ENCODE results near the gene SCARF2.
"Not testable (repeated sequence)": the region's sequence is repeated elsewhere in the genome, so short reads cannot be mapped to it uniquely, and the experiment has no call there.

SCARF2 gene

DNA sequence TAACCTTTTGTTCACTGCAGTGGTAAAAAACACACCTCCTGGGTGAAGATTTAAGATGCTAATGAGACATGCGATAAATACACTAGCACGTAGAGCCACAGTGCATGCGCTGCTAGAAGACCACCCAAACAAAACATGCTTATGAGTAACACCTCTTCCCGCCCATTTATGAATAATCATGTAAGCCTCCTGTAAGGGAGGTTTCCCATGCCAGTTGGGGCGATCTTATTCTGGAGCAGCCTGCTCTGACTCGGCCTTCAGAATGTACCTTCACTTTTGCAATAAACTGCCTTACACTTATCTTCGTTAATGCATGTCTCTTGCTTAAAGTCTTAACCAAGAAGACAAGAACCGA, 18.1 kb upstream of the SCARF2 start:
- Mint-ChIP-seq H3K27ac (no peak overlapping the region), H3K4me3 (no peak overlapping the region), H3K4me1 (peaks cover 18% of the 10 kb centered on the region), H3K27me3 (no peaks in the 10 kb centered on the region), H3K36me3 (peaks cover 55% of the 10 kb centered on the region), H3K9me3 (no peaks in the 10 kb centered on the region)
- DNase-seq, result no peak
- CTCF ChIA-PET, result interaction anchor here (1.0 to 4.6 kb wide), 7 partner anchors 8 to 61 kb away, joined by 3 to 47 read pairs (median 6); no protein-coding TSS in a partner anchor

DNA sequence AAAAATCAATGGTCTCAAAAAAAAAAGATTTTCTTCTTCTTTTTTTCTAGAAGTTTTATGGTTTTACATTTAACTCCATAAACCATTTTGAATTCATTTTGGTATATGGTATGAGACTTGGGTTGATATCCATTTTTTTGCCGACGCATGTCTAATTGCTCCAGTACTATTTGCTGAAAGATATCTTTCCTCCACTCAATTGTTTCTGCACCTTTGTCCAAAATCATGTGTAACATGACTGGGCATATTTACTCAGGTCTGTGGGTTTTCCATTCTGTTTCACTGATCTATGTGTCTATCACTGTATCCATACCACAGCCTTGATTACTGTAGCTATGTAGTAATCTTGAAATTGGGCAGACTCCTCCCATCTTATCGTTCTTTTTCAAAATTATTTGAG, 15.6 kb upstream of the SCARF2 start:
- no peak overlapping the region for H3K4me3 Mint-ChIP-seq
- no peaks in the 10 kb centered on the region for H3K9me3 Mint-ChIP-seq
- no peak for DNase-seq
- peaks cover 50% of the 10 kb centered on the region for H3K36me3 Mint-ChIP-seq
- peaks cover 12% of the 10 kb centered on the region for H3K4me1 Mint-ChIP-seq
- H3K27ac Mint-ChIP-seq, result no peak overlapping the region
- H3K27me3 Mint-ChIP-seq, result no peaks in the 10 kb centered on the region
- CTCF ChIA-PET, result interaction anchor here (1.9 to 4.6 kb wide), 3 partner anchors 11 to 35 kb away, joined by 6 to 47 read pairs (median 13); no protein-coding TSS in a partner anchor

GRCh38 chr22:20451920-20452319, 14.3 kb upstream of the SCARF2 start:
- H3K27me3 Mint-ChIP-seq, result no peaks in the 10 kb centered on the region
- H3K27ac Mint-ChIP-seq, result no peak overlapping the region
- H3K4me1 Mint-ChIP-seq, result peaks cover 11% of the 10 kb centered on the region
- CTCF ChIA-PET, result no interaction called here
- H3K9me3 Mint-ChIP-seq, result no peaks in the 10 kb centered on the region
- H3K36me3 Mint-ChIP-seq, result peaks cover 42% of the 10 kb centered on the region
- no peak overlapping the region for H3K4me3 Mint-ChIP-seq
- DNase-seq, result no peak

GRCh38 chr22:20451129-20451778, 13.6 kb upstream of the SCARF2 start:
- H3K4me3 Mint-ChIP-seq, H3K27ac Mint-ChIP-seq, H3K27me3 Mint-ChIP-seq, CTCF ChIA-PET, DNase-seq, H3K9me3 Mint-ChIP-seq, H3K4me1 Mint-ChIP-seq: not testable (repeated sequence)
- H3K36me3 Mint-ChIP-seq, result peaks cover 41% of the 10 kb centered on the region

- no peak overlapping the region for H3K4me3 Mint-ChIP-seq
Measured at GRCh38 chr22:20450551-20450906, 12.9 kb upstream of the SCARF2 start.

GRCh38 chr22:20449819-20450550, 12.4 kb upstream of the SCARF2 start:
- CTCF ChIA-PET, result no interaction called here
- Mint-ChIP-seq H3K4me3 (no peak overlapping the region), H3K4me1 (no peaks in the 10 kb centered on the region), H3K27me3 (no peaks in the 10 kb centered on the region), H3K27ac (no peak overlapping the region), H3K36me3 (peaks cover 32% of the 10 kb centered on the region), H3K9me3 (no peaks in the 10 kb centered on the region)
- no peak for DNase-seq

More at GRCh38 chr22:20450551-20450906, 12.9 kb upstream of the SCARF2 start:
- no peak for DNase-seq
- no peak overlapping the region for H3K27ac Mint-ChIP-seq
- H3K27me3 Mint-ChIP-seq, result no peaks in the 10 kb centered on the region
- H3K9me3 Mint-ChIP-seq, result no peaks in the 10 kb centered on the region
- CTCF ChIA-PET, result no interaction called here
- H3K36me3 Mint-ChIP-seq, result peaks cover 37% of the 10 kb centered on the region
- H3K4me1 Mint-ChIP-seq, result no peaks in the 10 kb centered on the region

DNA sequence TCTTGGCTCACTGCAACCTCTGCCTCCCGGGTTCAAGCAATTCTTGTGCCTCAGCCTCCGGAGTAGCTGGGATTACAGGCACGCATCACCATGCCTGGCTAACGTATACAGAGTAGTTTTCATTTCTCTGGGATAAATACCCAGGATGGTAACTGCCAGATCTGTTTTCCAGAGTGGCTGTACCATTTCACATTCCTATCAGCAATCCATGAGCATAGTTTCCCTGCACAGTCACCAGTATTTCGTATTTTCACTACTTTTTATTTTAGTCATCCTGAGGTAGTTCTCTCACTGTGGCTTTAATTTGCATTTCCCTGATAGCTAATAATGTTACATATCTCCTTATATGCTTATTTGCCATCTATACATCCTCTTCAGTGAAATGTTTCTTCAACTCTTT, 11.0 kb upstream of the SCARF2 start:
- no peaks in the 10 kb centered on the region for H3K4me1 Mint-ChIP-seq
- CTCF ChIA-PET, result no interaction called here
- H3K27me3 Mint-ChIP-seq, result no peaks in the 10 kb centered on the region
- H3K36me3 Mint-ChIP-seq, result peaks cover 37% of the 10 kb centered on the region
- no peak overlapping the region for H3K27ac Mint-ChIP-seq
- no peak overlapping the region for H3K4me3 Mint-ChIP-seq
- H3K9me3 Mint-ChIP-seq, result no peaks in the 10 kb centered on the region
- no peak for DNase-seq

GRCh38 chr22:20446383-20446970, 8.9 kb upstream of the SCARF2 start:
- Mint-ChIP-seq H3K27ac (no peak overlapping the region), H3K4me3 (no peak overlapping the region), H3K36me3 (peaks cover 39% of the 10 kb centered on the region), H3K27me3 (no peaks in the 10 kb centered on the region), H3K4me1 (no peaks in the 10 kb centered on the region), H3K9me3 (no peaks in the 10 kb centered on the region)
- CTCF ChIA-PET, result no interaction called here
- no peak for DNase-seq

DNA sequence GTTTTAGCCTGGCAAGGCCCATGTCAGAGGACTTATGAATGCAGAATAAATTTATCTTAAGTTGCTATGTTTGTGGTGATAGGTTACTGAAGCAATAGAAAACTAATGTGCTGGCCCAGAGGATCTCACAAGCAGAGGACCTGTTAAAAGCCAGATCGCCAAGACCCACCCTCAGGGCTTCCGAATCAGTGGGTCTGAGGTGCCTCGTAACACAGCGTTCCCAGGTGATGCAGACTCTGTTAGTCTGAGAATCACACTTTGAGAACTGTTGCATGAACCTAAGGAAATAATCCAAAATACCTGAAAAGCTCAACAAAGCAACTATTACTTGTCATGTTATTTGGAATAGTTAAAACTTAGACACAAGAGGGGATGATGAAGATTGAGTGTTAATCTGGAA, 6.7 kb upstream of the SCARF2 start:
- Mint-ChIP-seq H3K4me3 (no peak overlapping the region), H3K27ac (no peak overlapping the region), H3K4me1 (no peaks in the 10 kb centered on the region), H3K36me3 (peaks cover 33% of the 10 kb centered on the region), H3K27me3 (peaks cover 12% of the 10 kb centered on the region), H3K9me3 (no peaks in the 10 kb centered on the region)
- CTCF ChIA-PET, result interaction anchor here (1.5 kb wide), 1 partner anchor 12 kb away, joined by 3 read pairs; no protein-coding TSS in a partner anchor
- DNase-seq, result peak; percentile 1

DNA sequence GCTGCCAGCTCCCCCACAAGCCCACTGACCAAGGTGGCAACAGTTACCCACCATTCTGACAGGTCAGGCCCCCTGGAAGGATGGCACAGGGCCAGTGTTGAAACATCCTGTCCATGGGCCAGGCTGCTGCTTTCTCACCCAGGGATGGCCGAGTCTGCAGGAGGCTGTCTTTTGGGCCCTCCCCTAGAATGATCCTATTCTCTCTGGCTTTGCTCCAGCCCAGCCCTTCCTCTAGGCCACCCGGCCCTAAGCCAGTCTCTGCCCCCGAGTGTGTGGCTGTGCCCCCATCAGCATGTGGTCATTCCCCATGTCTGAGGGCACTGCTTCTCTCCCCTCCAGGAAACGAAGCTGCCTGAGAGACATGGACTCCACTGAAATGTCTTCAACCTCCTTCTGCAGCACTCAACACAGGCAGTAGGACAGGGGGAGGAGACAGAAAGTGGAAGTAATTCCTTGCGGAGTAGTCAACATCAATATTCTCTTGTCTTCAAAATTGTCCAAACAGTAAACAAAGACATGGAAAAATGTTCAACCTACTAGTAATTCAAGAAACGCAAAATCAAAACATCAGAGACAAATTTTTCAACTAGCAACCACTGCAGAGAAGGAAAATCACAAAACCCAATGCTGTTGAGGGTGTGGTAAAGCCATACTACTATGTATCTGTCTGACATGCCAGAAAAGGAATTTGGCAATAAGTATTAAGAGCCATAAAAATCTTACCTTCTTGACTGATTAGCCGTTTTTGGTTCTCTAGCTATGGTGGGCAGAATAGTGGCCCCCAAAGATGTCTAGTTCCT, 5.1 kb upstream of the SCARF2 start:
- Mint-ChIP-seq H3K4me1 (no peaks in the 10 kb centered on the region), H3K36me3 (peaks cover 33% of the 10 kb centered on the region), H3K27me3 (peaks cover 28% of the 10 kb centered on the region), H3K27ac (no peak overlapping the region), H3K9me3 (no peaks in the 10 kb centered on the region), H3K4me3 (no peak overlapping the region)
- peak; percentile 18 for DNase-seq
- CTCF ChIA-PET, result no interaction called here

DNA sequence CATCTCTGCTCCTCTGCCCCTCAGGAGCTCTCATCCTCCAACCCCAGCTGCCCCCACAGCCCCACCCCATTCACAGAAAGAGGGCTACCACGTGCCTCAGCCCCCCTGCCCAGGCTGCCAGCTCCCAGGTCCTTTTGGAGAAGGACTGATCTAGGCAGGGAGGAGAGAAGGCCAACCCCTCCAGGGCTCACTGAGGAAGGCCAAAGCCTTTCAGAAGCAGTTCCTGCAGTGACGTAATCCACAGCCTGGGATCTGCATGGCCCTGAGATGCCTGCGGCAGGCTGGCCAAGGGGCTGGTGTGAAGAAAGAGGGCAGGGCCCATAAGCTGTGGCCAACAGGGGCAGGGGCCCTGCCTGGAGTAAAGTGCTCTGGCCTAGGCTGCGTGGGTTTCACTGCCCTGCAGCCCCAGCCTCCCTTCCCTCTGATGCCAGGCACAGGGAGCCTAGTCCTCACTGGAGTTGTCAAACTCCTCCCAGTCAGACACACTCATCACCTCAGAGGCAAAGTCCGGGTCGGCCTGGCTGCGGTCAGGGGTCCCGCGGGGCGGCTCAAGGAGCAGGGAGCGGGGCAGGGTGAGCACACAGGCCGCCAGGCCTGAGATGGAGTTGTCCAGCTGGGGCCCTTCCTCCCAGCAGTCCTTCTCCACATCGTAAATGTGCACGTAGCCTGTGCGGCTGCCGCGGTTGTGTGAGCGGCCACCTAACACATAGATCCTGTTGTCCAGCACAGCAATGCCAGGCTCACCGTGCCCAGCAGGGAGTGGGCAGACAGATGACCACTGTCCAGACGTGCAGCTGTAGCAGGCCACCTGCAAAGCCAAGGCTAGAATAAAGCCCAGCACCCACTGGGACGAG, 4.2 kb upstream of the SCARF2 start:
- no peak overlapping the region for H3K4me3 Mint-ChIP-seq
- peaks cover 6% of the 10 kb centered on the region for H3K4me1 Mint-ChIP-seq
- CTCF ChIA-PET, result no interaction called here
- H3K27me3 Mint-ChIP-seq, result peaks cover 36% of the 10 kb centered on the region
- no peak overlapping the region for H3K27ac Mint-ChIP-seq
- H3K9me3 Mint-ChIP-seq, result no peaks in the 10 kb centered on the region
- H3K36me3 Mint-ChIP-seq, result peaks cover 32% of the 10 kb centered on the region
- DNase-seq, result peak; percentile 18

DNA sequence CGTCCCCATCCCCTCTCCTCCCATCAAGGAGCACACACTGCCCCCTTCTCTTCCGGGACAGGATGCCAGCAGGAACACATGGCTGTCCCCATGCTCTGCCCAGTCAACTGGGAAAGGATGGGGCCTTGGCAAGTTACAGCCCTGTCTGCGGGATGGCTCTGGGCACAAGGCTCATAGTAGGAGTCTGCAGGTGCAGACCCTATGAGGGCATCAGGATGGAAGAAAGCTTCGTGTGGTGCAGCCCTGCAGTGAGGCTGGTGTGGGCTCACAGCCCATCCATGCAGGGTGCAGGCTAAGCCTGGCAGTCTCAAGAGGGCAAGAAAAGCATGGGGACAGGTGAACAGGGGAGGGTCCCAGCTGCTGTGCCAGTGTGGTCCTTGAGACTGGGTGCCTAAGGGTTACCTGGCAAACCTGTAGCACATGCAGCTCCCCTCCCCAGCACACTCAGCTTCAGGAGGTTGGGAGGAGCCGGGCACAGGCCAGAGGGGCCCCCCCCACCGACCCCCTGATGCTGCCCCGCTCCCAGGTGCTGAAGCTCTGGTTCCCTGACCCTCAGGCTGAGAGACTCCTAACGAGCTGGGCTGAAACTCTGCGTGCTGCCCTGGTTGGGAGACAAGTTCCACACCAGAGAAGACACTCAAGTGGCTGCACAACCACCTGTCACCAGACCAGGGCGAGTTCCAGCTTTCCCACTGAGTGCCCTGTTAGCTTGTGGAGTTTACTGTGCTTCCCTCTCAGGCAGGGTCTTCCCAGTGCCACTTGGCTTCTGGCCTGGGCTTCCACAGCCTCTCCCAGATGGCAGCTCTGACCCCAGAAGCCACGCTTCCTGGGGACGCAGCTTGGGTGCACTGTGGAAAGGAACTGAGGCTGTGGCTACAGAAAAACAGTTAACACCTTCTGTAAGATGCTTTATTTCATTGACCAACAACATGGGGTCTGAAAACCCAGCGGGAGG, 3.3 kb upstream of the SCARF2 start:
- Mint-ChIP-seq H3K36me3 (peaks cover 23% of the 10 kb centered on the region), H3K4me3 (no peak overlapping the region), H3K9me3 (no peaks in the 10 kb centered on the region), H3K4me1 (peaks cover 11% of the 10 kb centered on the region), H3K27me3 (peaks cover 44% of the 10 kb centered on the region), H3K27ac (no peak overlapping the region)
- CTCF ChIA-PET, result no interaction called here
- peak; percentile 20 for DNase-seq

Measured in activated naive CD4-positive, alpha-beta T cell treated with anti-CD3 and anti-CD28 coated beads, Interleukin-2, amount 10 ng/mL, durations not matched to agents 7 days and 5 days (primary cell).